Stomach (tissue), 4 donors: ENCODE data around the gene LRRC9.
"Not testable (repeated sequence)": the region's sequence is repeated elsewhere in the genome, so short reads cannot be mapped to it uniquely, and the experiment has no call there.

Experiments
- CTCF ChIP-seq, 7 experiments: fragments of 450-650 bp in 4 of 7; fragments of 200-600 bp in 3 of 7; sonication (generic) in 3 of 7; IDR thresholded peaks; one replicate each; pipeline ENCODE4 v1.5.1; 2016 to 2019; ENCODE audit warnings: antibody characterized with exemption in 7 of 7, control low read depth in 2 of 7, mild to moderate bottlenecking in 1 of 7
- POLR2AphosphoS5 ChIP-seq, 3 donors: sonication (generic); formaldehyde crosslinking; IDR thresholded peaks; one replicate each; pipeline ENCODE4 v1.6.1; 2016; ENCODE audit warnings: antibody characterized with exemption in 3 of 3

- TF ChIP-seq CTCF, POLR2AphosphoS5 (IDR thresholded peaks at IDR 0.05): not testable (repeated sequence)
Observed at GRCh38 chr14:60047976-60048375, 128.0 kb downstream of the LRRC9 start.
